GM23338 (cell line): Measurements from ENCODE around the gene AGRN. TPM values are rescaled to one million over a fixed set of nuclear protein-coding genes. Genes with fewer than 3 reads are reported as not detected.

Experiments
- ATAC-seq: fragments of 200-7000 bp; cut with Tn5 transposase; 3 replicates; pipeline ENCODE4 v1.9.1; 2020
- DNase-seq: peaks from one replicate; pipeline ENCODE4 v3.0.0-alpha.2; 2015; ENCODE audit warnings: low spot score
- H2AFZ ChIP-seq: fragments of 200-600 bp; sonication (generic); 2 replicates; pipeline ENCODE4 v1.8.0; 2016; ENCODE audit warnings: antibody characterized with exemption, mild to moderate bottlenecking, moderate library complexity
- H3F3A ChIP-seq: fragments of 200-600 bp; sonication (generic); replicated peaks from 2 replicates; pipeline ENCODE4 v1.8.0; 2017; ENCODE audit warnings: antibody characterized with exemption, mixed run types, low read depth
- H3K27ac ChIP-seq: fragments of 200-600 bp; sonication (generic); 2 replicates; pipeline ENCODE4 v1.6.1; 2016; ENCODE audit warnings: low read depth
- H3K27me3 ChIP-seq: fragments of 200-600 bp; sonication (generic); 2 replicates; pipeline ENCODE4 v1.8.0; 2016; ENCODE audit warnings: mild to moderate bottlenecking, mixed run types, moderate library complexity; ENCODE audit not compliant: insufficient read depth
- H3K36me3 ChIP-seq: fragments of 200-600 bp; sonication (generic); 2 replicates; pipeline ENCODE4 v1.8.0; 2016; ENCODE audit warnings: mild to moderate bottlenecking; ENCODE audit not compliant: insufficient read depth
- H3K4me1 ChIP-seq: fragments of 200-600 bp; sonication (generic); 2 replicates; pipeline ENCODE4 v1.8.0; 2016; ENCODE audit warnings: mild to moderate bottlenecking, moderate library complexity; ENCODE audit not compliant: insufficient read depth
- H3K4me2 ChIP-seq: fragments of 200-600 bp; sonication (generic); 2 replicates; pipeline ENCODE4 v1.7.1; 2017; ENCODE audit warnings: mixed run types
- H3K4me3 ChIP-seq: fragments of 200-600 bp; sonication (generic); 2 replicates; pipeline ENCODE4 v1.6.1; 2016; ENCODE audit warnings: mixed run types
- H3K79me2 ChIP-seq: fragments of 200-600 bp; sonication (generic); replicated peaks from 2 replicates; pipeline ENCODE4 v1.8.0; 2017; ENCODE audit warnings: mild to moderate bottlenecking; ENCODE audit not compliant: insufficient read depth
- H3K9me2 ChIP-seq: fragments of 200-600 bp; sonication (generic); 2 replicates; pipeline ENCODE4 v1.8.0; 2017; ENCODE audit not compliant: insufficient read depth
- H4K20me1 ChIP-seq: fragments of 200-600 bp; sonication (generic); replicated peaks from 2 replicates; pipeline ENCODE4 v1.8.0; 2017; ENCODE audit warnings: mild to moderate bottlenecking; ENCODE audit not compliant: insufficient read depth
- H3K27ac Mint-ChIP-seq: 2 replicates; pipeline ENCODE4 v1.8.0; 2020; ENCODE audit warnings: inconsistent platforms, mild to moderate bottlenecking, moderate library complexity, mixed read lengths
- H3K27me3 Mint-ChIP-seq: 3 replicates; pipeline ENCODE4 v1.8.0; 2022; ENCODE audit warnings: low read depth, mild to moderate bottlenecking, moderate library complexity, mixed read lengths, inconsistent platforms; ENCODE audit not compliant: insufficient read depth, poor library complexity
- H3K36me3 Mint-ChIP-seq: 3 replicates; pipeline ENCODE4 v1.8.0; 2021; ENCODE audit warnings: low read depth, mild to moderate bottlenecking, inconsistent platforms, moderate library complexity, mixed read lengths
- H3K4me1 Mint-ChIP-seq: 3 replicates; pipeline ENCODE4 v1.8.0; 2020; ENCODE audit warnings: mild to moderate bottlenecking, inconsistent platforms, mixed read lengths
- H3K4me3 Mint-ChIP-seq: 3 replicates; pipeline ENCODE4 v1.8.0; 2021; ENCODE audit warnings: moderate library complexity, mild to moderate bottlenecking, inconsistent platforms, mixed read lengths
- H3K9me3 Mint-ChIP-seq: 3 replicates; pipeline ENCODE4 v1.8.0; 2020; ENCODE audit warnings: moderate library complexity, mild to moderate bottlenecking, inconsistent platforms, mixed read lengths
- EZH2 ChIP-seq: fragments of 200-600 bp; sonication (generic); IDR thresholded peaks from one replicate; pipeline ENCODE4 v1.8.0; 2017; ENCODE audit warnings: antibody characterized with exemption, mild to moderate bottlenecking, low read depth; ENCODE audit not compliant: unreplicated experiment
- EZH2phosphoT487 ChIP-seq: fragments of 200-600 bp; sonication (generic); IDR thresholded peaks from one replicate; pipeline ENCODE4 v1.8.1; 2018; ENCODE audit warnings: antibody characterized with exemption; ENCODE audit not compliant: unreplicated experiment
- JUNB ChIP-seq: IDR thresholded peaks from one replicate; pipeline ENCODE4 v1.6.1; 2016; ENCODE audit warnings: antibody characterized with exemption; ENCODE audit not compliant: unreplicated experiment
- NANOG ChIP-seq: IDR thresholded peaks from 2 replicates; pipeline ENCODE4 v1.6.1; 2016; ENCODE audit warnings: antibody characterized with exemption, borderline replicate concordance
- STAT1 ChIP-seq: IDR thresholded peaks from one replicate; pipeline ENCODE4 v1.6.1; 2016; ENCODE audit warnings: antibody characterized with exemption; ENCODE audit not compliant: unreplicated experiment
- ZNF114 ChIP-seq: fragments of 250-450 bp; sonication (Bioruptor Pico); IDR thresholded peaks from 2 replicates; pipeline ENCODE4 v1.5.0; 2020; ENCODE audit warnings: mild to moderate bottlenecking, moderate library complexity
- ZNF331 ChIP-seq: fragments of 250-450 bp; sonication (Bioruptor Pico); IDR thresholded peaks from 2 replicates; pipeline ENCODE4 v1.5.0; 2020; ENCODE audit warnings: low read depth, mild to moderate bottlenecking, moderate library complexity
- polyA plus RNA-seq: library from polyadenylated mRNA; unstranded; fragments of >200 nt; fragmentation: Nextera tagmentation; extraction: Ambion mirVana; gene quantifications from 2 replicates; pipeline ENCODE4 v1.2.1, GENCODE V29; 2016
- total RNA-seq: library from RNA; depleted of rRNA; stranded (reverse); fragments of >200 nt; shearing (Covaris generic); gene quantifications from 2 replicates; pipeline ENCODE4 v1.2.3, GENCODE V29; 2014
- TF ChIP-seq, protein P1 (sequence below): IDR thresholded peaks from 2 replicates; pipeline ENCODE4 v1.6.1; 2016; ENCODE audit warnings: antibody characterized with exemption
- TF ChIP-seq, protein P2 (sequence below): fragments of 250-450 bp; sonication (Bioruptor Pico); IDR thresholded peaks from 2 replicates; pipeline ENCODE4 v1.5.0; 2020; ENCODE audit warnings: mild to moderate bottlenecking, moderate library complexity
- TF ChIP-seq, protein P3 (sequence below), 2 experiments: fragments of 200-600 bp in 1 of 2; sonication (generic) in 1 of 2; conservative IDR thresholded peaks; 2 replicates each; pipeline versions ENCODE4 v1.5.1 to v1.6.1; 2016 to 2017; ENCODE audit warnings: antibody characterized with exemption in 2 of 2, low read depth in 2 of 2, mild to moderate bottlenecking in 2 of 2, moderate library complexity in 1 of 2

AGRN gene
- total and polyA plus RNA-seq, 2 experiments from 2014 or later, result 12.3 to 185 TPM

- Mint-ChIP-seq H3K27me3 (peaks cover 14% of the 10 kb centered on the region), H3K4me1 (no peaks in the 10 kb centered on the region)
These were observed 52.5 kb downstream of the AGRN start for GRCh38 chr1:1072299-1072848.

DNA sequence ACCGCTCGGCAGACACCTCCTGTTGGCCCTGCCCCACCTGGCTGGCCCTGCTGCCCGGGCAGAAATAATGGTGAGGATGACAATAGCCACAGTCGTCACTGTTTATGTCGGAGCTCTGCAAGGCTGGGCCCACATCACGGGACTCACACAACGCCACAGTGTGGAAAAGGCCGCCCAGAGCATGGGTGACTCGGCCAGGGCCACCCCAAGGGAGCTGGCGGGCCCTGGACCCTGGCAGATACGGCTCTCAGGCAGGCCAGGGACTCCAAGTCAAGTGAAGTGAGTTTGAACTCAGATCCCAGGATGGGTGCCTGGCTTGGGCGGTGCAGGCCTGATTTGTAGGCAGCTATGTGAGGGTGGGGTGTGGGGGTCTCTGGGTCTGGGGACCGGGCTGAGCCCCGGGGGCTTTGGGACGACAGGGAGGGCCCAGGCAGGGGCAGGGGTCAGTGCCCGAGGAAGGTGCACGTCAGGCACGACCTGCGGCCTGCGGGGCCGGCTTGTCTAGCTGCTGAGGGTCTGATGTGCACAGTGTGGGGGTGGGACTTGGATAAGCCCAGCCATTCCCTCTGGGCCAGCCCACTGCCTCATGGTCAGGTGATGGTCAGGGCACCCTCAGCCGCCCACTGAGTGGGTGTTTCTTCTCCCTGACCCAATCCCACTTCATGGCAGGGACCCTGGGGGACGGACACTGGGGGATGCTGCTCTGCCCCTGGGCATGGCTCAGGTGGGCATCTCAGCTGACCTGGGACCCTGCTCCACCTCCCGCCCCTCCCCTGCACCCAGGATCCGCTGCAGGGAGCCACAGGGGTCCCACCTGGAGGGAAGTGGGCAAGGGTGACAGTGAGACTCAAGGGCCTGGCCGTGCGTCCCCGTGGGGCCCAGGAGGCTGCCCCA is 53.2 kb downstream of the AGRN start:
- Histone ChIP-seq H3K79me2 (no peaks in the 10 kb centered on the region), H4K20me1 (no peaks in the 10 kb centered on the region), H3K27ac (no peak overlapping the region), H3K4me3 (no peak overlapping the region), H2AFZ (no peak overlapping the region), H3K4me2 (no peak overlapping the region), H3K4me1 (peaks cover 2% of the 10 kb centered on the region; the same call in 1 of the 2 replicates), H3K36me3 (no peaks in the 10 kb centered on the region), H3K9me2 (no peaks in the 10 kb centered on the region), H3K27me3 (peaks cover 17% of the 10 kb centered on the region; the same call in 1 of the 2 replicates), H3F3A (no peaks in the 10 kb centered on the region)
- ATAC-seq (no peak), DNase-seq (no peak)
- no peak overlapping the region for H3K4me3 Mint-ChIP-seq
- no peak overlapping the region for H3K27ac Mint-ChIP-seq
- no peaks in the 10 kb centered on the region for H3K36me3 Mint-ChIP-seq
- H3K27me3 Mint-ChIP-seq, result peaks cover 12% of the 10 kb centered on the region
- H3K4me1 Mint-ChIP-seq, result no peaks in the 10 kb centered on the region
- H3K9me3 Mint-ChIP-seq, result no peaks in the 10 kb centered on the region
- no peak for TF ChIP-seq ZNF331 (CRISPR knock-in tag)
- no peak for TF ChIP-seq JUNB
- no peak for TF ChIP-seq EZH2
- TF ChIP-seq EZH2phosphoT487, result no peak
- TF ChIP-seq NANOG, result no peak
- TF ChIP-seq, protein P1, sequence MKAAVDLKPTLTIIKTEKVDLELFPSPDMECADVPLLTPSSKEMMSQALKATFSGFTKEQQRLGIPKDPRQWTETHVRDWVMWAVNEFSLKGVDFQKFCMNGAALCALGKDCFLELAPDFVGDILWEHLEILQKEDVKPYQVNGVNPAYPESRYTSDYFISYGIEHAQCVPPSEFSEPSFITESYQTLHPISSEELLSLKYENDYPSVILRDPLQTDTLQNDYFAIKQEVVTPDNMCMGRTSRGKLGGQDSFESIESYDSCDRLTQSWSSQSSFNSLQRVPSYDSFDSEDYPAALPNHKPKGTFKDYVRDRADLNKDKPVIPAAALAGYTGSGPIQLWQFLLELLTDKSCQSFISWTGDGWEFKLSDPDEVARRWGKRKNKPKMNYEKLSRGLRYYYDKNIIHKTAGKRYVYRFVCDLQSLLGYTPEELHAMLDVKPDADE, result no peak
- no peak for TF ChIP-seq ZNF114 (CRISPR knock-in tag)
- TF ChIP-seq, protein P2, sequence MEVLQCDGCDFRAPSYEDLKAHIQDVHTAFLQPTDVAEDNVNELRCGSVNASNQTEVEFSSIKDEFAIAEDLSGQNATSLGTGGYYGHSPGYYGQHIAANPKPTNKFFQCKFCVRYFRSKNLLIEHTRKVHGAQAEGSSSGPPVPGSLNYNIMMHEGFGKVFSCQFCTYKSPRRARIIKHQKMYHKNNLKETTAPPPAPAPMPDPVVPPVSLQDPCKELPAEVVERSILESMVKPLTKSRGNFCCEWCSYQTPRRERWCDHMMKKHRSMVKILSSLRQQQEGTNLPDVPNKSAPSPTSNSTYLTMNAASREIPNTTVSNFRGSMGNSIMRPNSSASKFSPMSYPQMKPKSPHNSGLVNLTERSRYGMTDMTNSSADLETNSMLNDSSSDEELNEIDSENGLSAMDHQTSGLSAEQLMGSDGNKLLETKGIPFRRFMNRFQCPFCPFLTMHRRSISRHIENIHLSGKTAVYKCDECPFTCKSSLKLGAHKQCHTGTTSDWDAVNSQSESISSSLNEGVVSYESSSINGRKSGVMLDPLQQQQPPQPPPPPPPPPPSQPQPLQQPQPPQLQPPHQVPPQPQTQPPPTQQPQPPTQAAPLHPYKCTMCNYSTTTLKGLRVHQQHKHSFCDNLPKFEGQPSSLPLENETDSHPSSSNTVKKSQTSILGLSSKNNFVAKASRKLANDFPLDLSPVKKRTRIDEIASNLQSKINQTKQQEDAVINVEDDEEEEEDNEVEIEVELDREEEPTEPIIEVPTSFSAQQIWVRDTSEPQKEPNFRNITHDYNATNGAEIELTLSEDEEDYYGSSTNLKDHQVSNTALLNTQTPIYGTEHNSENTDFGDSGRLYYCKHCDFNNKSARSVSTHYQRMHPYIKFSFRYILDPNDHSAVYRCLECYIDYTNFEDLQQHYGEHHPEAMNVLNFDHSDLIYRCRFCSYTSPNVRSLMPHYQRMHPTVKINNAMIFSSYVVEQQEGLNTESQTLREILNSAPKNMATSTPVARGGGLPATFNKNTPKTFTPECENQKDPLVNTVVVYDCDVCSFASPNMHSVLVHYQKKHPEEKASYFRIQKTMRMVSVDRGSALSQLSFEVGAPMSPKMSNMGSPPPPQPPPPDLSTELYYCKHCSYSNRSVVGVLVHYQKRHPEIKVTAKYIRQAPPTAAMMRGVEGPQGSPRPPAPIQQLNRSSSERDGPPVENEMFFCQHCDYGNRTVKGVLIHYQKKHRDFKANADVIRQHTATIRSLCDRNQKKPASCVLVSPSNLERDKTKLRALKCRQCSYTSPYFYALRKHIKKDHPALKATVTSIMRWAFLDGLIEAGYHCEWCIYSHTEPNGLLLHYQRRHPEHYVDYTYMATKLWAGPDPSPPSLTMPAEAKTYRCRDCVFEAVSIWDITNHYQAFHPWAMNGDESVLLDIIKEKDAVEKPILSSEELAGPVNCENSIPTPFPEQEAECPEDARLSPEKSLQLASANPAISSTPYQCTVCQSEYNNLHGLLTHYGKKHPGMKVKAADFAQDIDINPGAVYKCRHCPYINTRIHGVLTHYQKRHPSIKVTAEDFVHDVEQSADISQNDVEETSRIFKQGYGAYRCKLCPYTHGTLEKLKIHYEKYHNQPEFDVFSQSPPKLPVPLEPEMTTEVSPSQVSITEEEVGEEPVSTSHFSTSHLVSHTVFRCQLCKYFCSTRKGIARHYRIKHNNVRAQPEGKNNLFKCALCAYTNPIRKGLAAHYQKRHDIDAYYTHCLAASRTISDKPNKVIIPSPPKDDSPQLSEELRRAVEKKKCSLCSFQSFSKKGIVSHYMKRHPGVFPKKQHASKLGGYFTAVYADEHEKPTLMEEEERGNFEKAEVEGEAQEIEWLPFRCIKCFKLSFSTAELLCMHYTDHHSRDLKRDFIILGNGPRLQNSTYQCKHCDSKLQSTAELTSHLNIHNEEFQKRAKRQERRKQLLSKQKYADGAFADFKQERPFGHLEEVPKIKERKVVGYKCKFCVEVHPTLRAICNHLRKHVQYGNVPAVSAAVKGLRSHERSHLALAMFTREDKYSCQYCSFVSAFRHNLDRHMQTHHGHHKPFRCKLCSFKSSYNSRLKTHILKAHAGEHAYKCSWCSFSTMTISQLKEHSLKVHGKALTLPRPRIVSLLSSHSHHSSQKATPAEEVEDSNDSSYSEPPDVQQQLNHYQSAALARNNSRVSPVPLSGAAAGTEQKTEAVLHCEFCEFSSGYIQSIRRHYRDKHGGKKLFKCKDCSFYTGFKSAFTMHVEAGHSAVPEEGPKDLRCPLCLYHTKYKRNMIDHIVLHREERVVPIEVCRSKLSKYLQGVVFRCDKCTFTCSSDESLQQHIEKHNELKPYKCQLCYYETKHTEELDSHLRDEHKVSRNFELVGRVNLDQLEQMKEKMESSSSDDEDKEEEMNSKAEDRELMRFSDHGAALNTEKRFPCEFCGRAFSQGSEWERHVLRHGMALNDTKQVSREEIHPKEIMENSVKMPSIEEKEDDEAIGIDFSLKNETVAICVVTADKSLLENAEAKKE (CRISPR knock-in tag), result no peak
- TF ChIP-seq, protein P3, sequence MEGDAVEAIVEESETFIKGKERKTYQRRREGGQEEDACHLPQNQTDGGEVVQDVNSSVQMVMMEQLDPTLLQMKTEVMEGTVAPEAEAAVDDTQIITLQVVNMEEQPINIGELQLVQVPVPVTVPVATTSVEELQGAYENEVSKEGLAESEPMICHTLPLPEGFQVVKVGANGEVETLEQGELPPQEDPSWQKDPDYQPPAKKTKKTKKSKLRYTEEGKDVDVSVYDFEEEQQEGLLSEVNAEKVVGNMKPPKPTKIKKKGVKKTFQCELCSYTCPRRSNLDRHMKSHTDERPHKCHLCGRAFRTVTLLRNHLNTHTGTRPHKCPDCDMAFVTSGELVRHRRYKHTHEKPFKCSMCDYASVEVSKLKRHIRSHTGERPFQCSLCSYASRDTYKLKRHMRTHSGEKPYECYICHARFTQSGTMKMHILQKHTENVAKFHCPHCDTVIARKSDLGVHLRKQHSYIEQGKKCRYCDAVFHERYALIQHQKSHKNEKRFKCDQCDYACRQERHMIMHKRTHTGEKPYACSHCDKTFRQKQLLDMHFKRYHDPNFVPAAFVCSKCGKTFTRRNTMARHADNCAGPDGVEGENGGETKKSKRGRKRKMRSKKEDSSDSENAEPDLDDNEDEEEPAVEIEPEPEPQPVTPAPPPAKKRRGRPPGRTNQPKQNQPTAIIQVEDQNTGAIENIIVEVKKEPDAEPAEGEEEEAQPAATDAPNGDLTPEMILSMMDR (conservative IDR thresholded peaks at IDR 0.05; ENCODE audit: low read depth in 2 of 2), result no peak
- TF ChIP-seq STAT1, result no peak

More at GRCh38 chr1:1072299-1072848, 52.5 kb downstream of the AGRN start:
- Histone ChIP-seq H3K9me2 (no peaks in the 10 kb centered on the region), H3K4me2 (no peak overlapping the region), H3K36me3 (no peaks in the 10 kb centered on the region), H3F3A (no peaks in the 10 kb centered on the region), H3K27me3 (peaks cover 20% of the 10 kb centered on the region; the same call in 1 of the 2 replicates), H3K27ac (no peak overlapping the region), H3K79me2 (no peaks in the 10 kb centered on the region), H3K4me1 (peaks cover 6% of the 10 kb centered on the region; the same call in 1 of the 2 replicates), H2AFZ (no peak overlapping the region), H4K20me1 (no peaks in the 10 kb centered on the region), H3K4me3 (no peak overlapping the region)
- TF ChIP-seq JUNB (no peak), NANOG (no peak), ZNF331 (CRISPR knock-in tag) (no peak)
- no peaks in the 10 kb centered on the region for H3K36me3 Mint-ChIP-seq
- no peak overlapping the region for H3K27ac Mint-ChIP-seq
- no peak overlapping the region for H3K4me3 Mint-ChIP-seq
- ATAC-seq (no peak), DNase-seq (no peak)
- H3K9me3 Mint-ChIP-seq, result no peaks in the 10 kb centered on the region
